ENCODE measurements around the gene KCTD18.

The KCTD18 gene

GRCh38 chr2:200483729-200484198 lies 26.1 kb downstream of the KCTD18 start:
- H3K4me3 Mint-ChIP-seq: no peak overlapping the region
- H3K27ac Mint-ChIP-seq: no peak overlapping the region
- H3K4me1 Mint-ChIP-seq: peaks cover 26% of the 10 kb centered on the region
- no peaks in the 10 kb centered on the region for H3K27me3 Mint-ChIP-seq (ENCODE audit: low read depth, poor library complexity)
- peak; percentile 63 for DNase-seq
- TF ChIP-seq CTCF (IDR thresholded peaks at IDR 0.05): peak; percentile 58
- H3K9me3 Mint-ChIP-seq: no peaks in the 10 kb centered on the region
- H3K36me3 Mint-ChIP-seq (ENCODE audit: low read depth): peaks cover 4% of the 10 kb centered on the region

- TF ChIP-seq CTCF (IDR thresholded peaks at IDR 0.05): no peak
- H3K27ac Mint-ChIP-seq: no peak overlapping the region
- peaks cover 8% of the 10 kb centered on the region for H3K36me3 Mint-ChIP-seq (ENCODE audit: low read depth)
- peaks cover 26% of the 10 kb centered on the region for H3K4me1 Mint-ChIP-seq
- H3K27me3 Mint-ChIP-seq (ENCODE audit: low read depth, poor library complexity): no peaks in the 10 kb centered on the region
- DNase-seq: no peak
- H3K4me3 Mint-ChIP-seq: no peak overlapping the region
- H3K9me3 Mint-ChIP-seq: no peaks in the 10 kb centered on the region
Measured at GRCh38 chr2:200482194-200482593, 27.7 kb downstream of the KCTD18 start.

GRCh38 chr2:200479692-200480265 lies 30.1 kb downstream of the KCTD18 start:
- Mint-ChIP-seq H3K36me3 (ENCODE audit: low read depth) (peaks cover 8% of the 10 kb centered on the region), H3K4me1 (peaks cover 28% of the 10 kb centered on the region), H3K4me3 (no peak overlapping the region), H3K9me3 (no peaks in the 10 kb centered on the region), H3K27me3 (ENCODE audit: low read depth, poor library complexity) (no peaks in the 10 kb centered on the region), H3K27ac (no peak overlapping the region)
- no peak for TF ChIP-seq CTCF (IDR thresholded peaks at IDR 0.05)
- DNase-seq: no peak

GRCh38 chr2:200477667-200478131 lies 32.2 kb downstream of the KCTD18 start:
- no peak for TF ChIP-seq CTCF (IDR thresholded peaks at IDR 0.05)
- no peak for DNase-seq
- Mint-ChIP-seq H3K27ac (no peak overlapping the region), H3K4me3 (no peak overlapping the region), H3K4me1 (peaks cover 16% of the 10 kb centered on the region), H3K36me3 (ENCODE audit: low read depth) (peaks cover 17% of the 10 kb centered on the region), H3K27me3 (ENCODE audit: low read depth, poor library complexity) (no peaks in the 10 kb centered on the region), H3K9me3 (no peaks in the 10 kb centered on the region)

- Mint-ChIP-seq H3K36me3 (ENCODE audit: low read depth) (peaks cover 18% of the 10 kb centered on the region), H3K4me3 (no peak overlapping the region)
Measured at GRCh38 chr2:200476836-200477235, 33.0 kb downstream of the KCTD18 start.

More at GRCh38 chr2:200476836-200477235, 33.0 kb downstream of the KCTD18 start:
- peaks cover 16% of the 10 kb centered on the region for H3K4me1 Mint-ChIP-seq
- H3K27ac Mint-ChIP-seq: no peak overlapping the region
- H3K27me3 Mint-ChIP-seq (ENCODE audit: low read depth, poor library complexity): no peaks in the 10 kb centered on the region
- no peaks in the 10 kb centered on the region for H3K9me3 Mint-ChIP-seq
- TF ChIP-seq CTCF (IDR thresholded peaks at IDR 0.05): no peak
- no peak for DNase-seq

Measured in nephron progenitor cell (in vitro differentiated cells).